RKO (cell line): Measurements from ENCODE around the gene KRTAP5-8.
"Not testable (repeated sequence)": the region's sequence is repeated elsewhere in the genome, so short reads cannot be mapped to it uniquely, and the experiment has no call there.

Experiments used
- DNase-seq: peaks from one replicate; pipeline ENCODE4 v3.0.0-alpha.2; 2016; ENCODE audit warnings: low spot score

The KRTAP5-8 gene

DNA sequence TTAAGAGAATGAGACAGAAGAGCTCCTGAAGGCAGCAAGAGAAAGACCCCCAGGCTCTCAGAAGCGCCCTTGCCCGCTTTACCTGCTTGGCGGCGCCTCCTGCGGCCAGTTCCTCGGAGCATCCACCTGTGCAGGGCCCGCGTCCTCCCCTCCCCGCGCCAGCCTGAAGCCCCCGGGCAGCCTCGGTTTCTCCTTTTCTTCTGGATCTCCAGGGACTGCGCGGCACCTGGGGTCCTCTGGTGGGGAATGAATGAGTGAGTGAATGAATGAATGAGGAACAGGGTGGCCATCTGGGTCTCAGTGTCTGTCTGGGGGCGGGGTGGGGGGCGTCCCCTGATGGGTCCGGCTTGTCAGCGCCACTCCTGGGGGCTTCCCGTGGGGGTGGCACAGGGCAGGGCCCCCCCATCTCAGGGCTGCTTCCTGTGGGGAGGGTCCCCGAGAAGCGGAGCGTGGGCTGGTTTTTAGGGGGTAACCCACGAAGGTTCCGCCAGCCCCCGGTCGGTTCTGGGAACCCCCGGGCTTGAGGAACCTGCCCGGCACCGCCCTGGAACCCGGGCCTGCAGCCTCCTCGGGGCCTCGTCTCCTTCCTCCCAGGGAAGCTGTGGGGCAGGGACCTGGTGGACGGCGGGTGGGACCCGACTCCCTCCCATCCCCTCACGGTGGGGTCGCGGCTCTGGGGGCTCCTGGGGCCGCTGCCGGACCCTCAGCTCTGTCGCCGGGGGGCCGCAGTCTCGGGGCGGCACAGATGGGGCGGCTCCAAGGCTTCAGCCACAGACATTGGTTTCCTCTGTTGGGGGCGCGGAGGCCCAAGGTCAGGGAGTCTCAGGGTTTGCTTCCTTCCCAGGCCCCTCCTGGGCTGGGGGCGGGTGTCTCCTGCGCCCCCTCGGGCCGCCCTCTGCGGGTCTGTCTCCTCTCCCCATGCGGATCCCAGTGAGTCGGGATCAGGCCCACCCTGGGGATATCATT is 19.0 kb upstream of the KRTAP5-8 start:
- DNase-seq: no peak

DNA sequence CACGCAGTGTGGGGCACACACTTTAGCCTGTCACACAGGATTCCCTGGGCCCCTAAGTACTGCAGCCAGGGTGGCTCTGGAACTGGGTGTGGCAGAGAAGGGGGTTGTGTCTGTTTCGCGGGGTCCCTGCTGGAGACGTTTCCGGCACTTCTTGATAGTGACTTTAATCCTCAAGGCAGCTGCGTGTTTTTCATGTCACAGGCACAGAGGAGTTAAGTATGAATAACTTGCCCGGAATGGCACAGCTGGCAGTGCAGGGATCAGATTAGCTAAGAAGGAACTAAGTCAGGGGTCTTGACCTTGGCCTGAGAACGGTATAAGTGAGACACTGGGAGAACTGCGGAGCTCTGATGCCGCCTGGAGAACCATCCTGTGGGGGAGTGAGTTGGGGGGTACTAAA is 18.3 kb upstream of the KRTAP5-8 start:
- no peak for DNase-seq

DNA sequence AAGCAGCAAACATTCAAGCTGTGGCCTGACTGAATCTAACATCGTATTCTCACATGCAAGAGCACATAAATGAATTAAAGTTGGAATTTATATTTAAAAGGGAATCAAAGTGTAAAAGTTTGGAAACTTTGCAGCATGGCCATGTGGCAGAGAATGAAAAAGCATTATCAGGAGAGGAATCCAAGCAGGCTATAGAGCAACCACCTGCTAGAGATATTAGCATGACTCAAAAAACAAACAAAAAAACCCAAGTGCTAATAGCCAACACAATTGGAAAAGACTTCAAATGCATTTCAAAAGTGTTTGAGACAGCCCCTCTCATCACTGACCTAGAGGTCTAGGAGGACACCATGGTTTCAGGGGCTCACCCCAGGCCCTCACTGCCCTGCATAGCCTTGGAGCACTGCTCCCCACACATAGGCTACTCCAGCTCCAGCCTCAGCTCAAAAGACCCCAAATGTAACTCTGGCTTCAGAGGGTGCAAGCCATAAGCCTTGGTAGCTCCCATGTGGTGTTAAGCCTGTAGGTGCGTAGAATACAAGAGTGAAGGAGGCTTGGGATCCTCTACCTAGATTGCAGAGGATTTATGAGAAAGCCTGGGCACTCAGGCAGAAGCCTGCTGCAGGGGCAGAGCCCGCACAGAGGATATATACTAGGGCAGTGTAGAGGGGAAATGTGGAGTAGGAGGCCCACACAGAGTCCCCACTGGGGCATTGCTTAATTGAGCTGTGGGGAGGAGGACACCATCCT is 12.5 kb upstream of the KRTAP5-8 start:
- DNase-seq: no peak

DNA sequence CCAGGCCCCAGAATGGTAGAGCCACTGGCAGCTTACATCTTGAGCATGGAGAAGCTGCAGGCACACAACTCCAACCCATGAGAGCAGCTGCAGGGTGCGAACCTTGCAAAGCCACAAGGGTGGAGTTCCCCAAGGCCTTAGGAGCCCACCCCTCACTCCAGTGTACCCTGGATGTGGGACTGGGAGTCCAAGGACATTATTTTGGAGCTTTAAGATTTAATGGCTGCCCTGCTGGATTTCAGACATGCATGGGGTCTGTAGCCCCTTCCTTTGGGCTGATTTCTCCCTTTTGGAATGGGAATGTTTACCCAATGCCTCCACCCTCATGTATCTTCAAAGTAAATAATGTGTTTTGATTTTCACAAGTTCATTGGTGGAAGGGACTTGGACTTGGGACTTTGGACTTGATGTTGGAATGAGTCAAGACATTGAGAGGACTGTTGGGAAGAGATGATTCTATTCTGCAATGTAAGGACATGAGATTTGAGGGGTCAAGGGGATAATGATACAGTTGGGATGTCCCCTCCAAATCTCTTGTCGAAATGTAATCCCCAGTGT is 11.8 kb upstream of the KRTAP5-8 start:
- no peak for DNase-seq

DNA sequence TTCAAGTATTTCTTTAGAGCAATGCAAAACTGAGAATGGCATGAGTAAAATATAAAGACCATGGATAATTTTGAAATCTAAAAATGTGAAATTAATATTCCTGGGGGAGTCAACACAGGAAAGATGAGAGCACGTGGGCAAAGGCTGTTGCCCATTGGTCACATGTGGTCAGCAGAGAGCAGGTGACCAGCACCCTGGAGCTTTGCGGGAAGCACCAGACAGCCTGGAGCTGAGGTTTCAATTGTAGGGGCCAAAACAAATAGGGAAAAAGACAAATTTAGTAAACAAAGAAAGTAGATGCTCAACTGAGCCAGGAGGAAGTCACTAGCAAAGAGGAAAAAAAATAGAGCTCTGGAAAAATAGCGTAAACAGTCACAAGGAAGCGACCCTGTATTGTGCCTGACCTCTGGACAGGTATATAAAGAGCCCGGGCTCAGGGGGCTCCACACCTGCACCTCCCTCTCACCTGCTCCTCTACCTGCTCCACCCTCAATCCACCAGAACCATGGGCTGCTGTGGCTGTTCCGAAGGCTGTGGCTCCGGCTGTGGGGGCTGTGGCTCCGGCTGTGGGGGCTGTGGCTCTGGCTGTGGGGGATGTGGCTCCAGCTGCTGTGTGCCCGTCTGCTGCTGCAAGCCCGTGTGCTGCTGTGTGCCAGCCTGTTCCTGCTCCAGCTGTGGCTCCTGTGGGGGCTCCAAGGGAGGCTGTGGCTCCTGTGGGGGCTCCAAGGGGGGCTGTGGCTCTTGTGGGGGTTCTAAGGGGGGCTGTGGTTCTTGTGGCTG is 10.8 kb upstream of the KRTAP5-8 start, which contains the start of gene KRTAP5-7:
Gene KRTAP5-7 (plus strand): TSS at position 472 of the 780 bp plus-strand sequence. CDS start 34 bp downstream, at position 506.
- not testable (repeated sequence) for DNase-seq

DNA sequence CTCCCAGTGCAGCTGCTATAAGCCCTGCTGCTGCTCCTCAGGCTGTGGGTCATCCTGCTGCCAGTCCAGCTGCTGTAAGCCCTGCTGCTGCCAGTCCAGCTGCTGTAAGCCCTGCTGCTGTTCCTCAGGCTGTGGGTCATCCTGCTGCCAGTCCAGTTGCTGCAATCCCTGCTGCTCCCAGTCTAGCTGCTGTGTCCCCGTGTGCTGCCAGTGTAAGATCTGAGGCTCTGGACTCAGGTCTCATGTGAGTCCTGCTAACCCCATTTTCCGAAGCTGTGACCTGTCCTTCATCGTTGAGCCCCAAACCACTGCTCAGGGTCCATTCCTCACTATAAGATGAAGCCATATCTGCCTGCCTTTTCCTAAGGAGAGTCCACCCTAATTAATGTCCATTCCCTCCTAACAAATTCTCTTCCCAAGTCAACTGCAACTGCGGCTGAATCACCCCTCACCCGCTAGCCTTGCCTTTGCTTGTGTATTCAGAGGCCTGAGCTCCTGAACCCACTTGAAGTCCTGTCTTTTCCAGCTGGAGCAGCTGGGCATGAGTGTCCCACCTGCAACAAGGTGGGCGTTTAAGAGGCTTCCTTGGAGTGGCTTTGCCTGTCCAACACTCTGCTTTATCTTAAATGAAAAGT is 10.1 kb upstream of the KRTAP5-8 start:
- DNase-seq: no peak

DNA sequence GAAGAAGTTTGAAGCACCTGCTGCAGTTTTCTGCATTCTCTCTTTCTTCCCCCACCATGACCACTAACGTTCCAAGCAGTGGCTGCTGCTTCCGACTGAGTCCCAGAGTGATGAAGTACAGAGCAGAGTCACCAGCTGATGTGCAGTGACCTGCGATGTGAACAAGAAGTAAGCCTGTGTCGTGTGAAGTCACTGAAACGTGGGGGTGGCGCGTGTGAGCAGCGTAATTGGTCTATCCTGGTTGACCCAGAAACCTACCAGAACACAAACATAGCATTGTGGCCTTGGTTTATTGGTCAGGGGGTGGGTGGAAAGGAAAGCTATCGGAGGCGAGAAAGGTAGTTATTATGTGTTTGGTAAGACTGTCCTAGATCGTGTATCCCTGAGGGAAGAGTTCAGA is 7.2 kb upstream of the KRTAP5-8 start:
- no peak for DNase-seq

DNA sequence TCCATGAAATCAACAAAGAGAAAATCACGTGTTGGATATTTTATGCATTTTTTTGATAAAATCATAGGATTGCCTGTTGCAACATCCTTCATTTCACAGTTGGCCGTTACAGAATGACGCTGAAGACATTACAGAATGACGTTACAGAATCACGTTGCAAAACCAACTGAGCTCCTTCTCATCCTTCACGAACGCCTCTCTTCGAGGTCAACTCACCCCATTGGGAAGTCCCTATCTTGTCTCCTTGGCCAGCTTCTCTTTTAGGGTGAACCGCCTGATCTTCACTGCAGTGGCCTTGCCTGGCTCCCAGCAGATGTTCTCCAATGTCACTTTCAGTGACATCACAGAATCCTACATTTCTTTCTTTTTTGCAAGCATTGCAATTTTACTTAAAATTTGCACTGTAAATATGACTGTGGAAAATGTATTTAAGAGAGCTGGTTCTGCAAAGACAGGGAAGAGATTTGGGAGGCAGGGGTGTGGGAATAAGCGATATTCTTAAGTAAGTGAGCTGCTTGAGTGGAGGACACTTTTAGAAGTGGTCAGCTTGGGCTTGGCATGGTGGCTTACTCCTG is 5.7 kb upstream of the KRTAP5-8 start:
- no peak for DNase-seq

DNA sequence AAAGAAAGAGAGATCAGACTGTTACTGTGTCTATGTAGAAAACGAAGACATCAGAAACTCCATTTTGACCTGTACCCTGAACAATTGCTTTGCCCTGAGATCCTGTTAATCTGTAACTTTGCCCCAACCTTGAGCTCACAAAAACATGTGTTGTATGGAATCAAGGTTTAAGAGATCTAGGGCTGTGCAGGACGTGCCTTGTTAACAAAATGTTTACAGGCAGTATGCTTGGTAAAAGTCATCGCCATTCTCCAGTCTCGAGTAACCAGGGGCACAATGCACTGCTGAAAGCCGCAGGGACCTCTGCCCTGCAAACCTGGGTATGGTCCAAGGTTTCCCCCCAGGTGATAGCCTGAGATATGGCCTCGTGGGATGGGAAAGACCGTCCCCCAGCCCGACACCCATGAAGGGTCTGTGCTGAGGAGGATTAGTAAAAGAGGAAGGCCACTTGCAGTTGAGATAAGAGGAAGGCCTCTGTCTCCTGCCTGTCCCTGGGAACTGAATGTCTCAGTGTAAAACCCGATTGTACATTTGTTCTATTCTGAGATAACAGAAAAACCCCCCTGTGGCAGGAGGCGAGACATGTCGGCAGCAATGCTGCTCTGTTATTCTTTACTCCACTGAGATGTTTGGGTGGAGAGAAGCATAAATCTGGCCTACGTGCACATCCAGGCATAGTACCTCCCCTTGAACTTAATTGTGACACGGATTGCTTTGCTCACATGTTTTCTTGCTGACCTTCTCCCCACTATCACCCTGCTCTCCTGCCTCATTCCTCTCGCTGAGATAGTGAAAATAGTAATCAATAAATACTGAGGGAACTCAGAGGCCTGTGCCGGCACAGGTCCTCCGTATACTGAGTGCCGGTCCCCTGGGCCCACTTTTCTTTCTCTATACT is 2.9 kb upstream of the KRTAP5-8 start:
- not testable (repeated sequence) for DNase-seq

DNA sequence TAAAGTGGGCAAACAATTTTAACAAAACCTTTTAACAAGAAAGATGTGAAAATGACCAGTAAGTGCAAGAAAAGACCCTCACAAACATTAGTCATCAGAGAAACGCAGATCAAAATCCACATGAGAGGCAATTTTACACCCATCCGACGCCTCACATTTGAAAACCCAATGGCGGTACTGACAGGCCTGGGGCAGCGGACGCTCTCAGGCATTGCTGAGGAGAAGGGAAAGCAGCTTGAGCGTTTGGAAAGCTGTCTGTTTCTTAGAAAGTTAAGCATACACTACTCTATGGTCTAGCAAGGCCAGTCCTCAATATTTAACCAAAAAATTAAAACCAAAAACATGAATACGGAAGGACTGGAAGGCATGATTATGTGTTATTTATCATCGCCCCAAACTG is 2.0 kb upstream of the KRTAP5-8 start:
- no peak for DNase-seq

DNA sequence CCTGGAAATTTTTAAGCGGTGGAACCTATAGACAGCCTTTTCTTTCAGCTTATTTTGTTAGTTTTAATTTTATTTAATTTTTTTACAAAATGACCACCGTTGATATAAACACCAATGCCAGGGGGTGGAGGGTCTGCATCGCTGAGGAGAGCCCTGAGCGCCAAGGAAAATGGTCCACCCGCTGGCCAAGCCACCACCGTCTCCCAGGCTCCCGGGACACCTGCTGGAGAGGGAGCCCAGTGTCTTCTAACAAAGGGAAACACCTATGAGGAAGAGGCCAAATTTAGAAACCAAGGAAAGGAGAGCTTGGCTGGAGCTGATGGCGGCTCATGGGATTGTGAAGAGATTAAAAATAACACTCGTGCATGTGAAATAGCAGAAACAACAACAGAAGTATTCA is 288 bp upstream of the KRTAP5-8 start:
- DNase-seq: no peak

DNA sequence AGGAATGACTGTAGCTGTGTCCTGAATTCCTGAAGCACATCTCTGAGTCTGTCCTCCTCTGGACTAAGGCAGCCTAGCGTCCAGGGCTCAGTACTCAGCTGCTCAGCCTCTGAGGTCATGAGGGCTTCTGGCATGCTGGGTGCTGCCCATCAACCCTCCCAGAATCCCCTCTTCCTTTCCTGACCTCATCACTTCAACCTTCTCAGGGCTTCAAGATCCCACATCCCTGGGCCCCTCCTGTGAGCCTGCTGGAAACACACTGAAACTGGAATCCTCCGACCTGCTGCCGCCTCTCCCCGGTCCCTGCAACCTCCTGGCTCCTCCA is 803 bp downstream of the KRTAP5-8 start:
- DNase-seq: no peak

DNA sequence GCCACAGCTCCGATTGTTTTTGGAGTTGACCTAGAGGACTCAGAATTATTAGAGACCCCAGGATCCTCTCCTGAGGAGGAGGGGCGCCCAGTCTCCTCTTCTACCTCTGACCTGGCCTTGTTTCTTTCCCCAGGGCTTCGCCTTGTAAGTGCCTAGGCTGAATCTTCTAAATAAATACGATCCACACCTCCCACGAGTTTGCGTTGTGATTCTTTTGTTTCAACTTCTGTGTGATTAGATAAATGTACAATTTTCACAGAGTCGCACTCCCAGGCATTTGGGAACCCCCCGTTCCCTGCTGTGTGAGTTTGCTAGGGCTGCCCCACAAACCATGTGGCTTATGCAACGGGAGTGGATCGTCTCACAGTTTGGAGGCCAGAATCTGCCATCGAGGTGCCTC is 1.2 kb downstream of the KRTAP5-8 start:
- DNase-seq: no peak

DNA sequence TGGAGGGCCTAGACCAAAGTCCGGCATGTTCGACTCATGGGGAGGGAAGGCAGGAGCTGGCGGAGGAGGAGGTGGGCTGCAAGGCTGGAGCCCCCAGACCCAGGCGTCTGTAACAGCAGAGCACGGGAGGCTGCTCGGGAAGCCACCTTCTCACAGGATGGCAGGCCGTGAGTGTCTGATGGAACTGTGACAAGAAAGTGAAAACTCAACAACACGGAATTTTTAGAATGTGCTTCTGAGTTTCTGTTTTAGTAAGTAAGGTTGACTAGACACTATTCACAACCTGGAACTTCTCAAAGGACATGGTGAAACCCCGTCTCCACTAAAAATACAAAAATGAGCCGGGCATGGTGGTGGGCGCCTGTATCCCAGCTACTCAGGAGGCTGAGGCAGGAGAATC is 2.1 kb downstream of the KRTAP5-8 start:
- not testable (repeated sequence) for DNase-seq

DNA sequence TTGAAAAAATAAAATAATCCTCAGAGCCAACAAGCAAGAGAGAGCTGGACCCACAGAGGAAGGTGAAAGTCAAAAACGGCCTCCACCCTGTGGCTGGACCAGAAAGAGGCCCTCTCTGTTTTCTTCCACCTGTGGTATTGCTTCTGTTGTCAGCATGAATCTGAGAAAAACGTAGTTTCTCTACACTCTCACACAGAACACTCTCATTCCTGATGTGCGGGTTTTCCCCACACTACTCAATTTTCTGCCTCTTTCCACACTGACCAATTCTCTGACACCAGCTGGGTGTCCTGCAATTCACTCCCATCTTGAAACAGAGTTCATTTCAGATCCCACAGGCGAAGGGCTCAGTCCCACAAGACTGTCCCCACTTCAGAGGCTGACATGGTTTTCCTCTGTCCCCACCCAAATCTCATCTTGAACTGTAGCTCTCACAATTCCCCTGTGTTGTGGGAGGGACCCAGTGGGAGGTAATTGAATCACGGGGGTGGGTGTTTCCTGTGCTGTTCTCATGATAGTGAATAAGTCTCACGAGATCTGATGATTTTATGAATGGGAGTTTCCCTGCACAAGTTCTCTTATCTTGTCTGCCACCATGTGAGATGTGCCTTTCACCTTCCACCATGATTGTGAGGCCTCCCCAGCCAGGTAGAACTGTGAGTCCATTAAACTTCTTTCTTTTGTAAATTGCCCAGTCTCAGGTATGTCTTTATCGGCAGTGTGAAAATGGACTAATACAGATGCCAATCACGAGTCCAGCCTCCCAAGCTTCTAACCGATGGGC is 2.9 kb downstream of the KRTAP5-8 start:
- not testable (repeated sequence) for DNase-seq

DNA sequence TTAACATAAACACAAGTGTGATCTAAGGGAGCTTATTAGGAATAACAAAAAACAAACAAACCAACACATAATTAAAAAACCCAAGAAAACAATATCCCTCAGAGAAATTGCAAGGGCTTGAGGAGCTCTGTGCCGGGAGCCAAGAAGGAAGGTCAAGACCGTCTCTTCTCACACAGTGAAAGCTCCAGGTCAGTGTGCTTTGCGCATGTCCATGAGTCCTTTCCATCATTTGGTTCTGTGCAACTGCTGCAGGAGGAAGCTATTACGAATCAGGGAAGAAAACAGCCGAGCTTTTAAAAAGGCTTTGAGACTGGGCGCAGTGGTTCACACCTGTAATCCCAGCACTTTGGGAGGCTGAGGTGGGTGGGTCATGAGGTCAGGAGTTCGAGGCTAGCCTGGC is 4.6 kb downstream of the KRTAP5-8 start:
- DNase-seq: no peak

DNA sequence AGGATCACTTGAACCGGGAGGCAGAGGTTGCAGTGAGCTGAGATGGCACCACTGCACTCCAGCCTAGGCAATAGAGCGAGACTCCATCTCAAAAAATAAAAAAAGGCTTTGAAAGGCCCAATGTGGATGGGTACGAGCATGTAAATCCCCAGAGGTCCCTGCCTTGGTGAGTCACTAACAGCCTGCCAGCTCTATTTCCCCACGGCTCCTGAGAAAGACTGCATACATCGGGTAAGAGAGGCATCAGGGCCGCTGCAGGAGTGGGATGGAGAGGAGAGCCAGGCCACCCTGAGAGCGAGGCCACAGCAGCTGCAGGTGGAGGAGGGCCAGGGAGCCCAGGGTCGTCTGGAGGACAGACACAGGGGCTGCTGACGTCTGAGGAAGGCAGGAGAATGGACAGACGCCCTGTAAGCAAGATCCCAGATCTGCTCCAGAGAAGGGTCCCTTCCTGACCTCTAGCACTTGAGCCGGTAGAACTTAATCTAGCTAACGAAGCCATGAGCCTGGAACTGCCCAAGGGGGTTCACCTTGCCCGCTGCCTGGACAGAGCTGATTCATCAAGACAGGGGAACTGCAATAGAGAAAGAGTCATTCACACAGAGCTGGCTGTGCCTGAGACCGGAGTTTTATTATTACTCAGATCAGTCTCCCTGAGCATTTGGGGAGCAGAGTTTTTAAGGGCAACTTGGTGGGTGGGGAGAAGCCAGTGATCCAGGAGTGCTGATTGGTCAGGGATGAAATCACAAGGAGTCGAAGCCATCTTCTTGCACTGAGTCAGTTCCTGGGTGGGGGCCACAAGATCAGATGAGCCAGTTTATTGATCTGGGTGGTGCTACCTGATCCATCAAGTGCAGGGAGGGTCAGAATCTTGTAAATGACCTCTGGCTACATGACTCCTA is 5.3 kb downstream of the KRTAP5-8 start:
- no peak for DNase-seq

DNA sequence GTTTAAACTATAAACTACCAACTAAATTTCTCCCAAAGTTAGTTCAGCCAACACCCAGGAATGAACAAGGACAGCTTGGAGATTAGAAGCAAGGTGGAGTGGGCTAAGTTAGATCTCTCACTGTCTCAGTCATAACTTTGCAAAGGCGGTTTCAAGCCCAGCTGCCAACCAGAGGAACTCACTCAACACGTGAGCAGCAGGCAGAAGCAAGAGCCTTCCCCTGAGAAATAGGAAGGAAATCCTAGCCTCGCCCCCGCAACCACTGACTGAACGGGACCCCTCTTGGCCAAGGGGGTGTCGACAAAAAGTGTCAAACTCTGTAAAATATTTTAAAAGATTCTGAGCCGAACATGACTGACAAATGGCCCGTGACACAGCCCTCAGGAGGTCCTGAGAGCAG is 6.0 kb downstream of the KRTAP5-8 start:
- no peak for DNase-seq
